ENCODE measurements around the gene RAB31. TPM values are rescaled to one million over a fixed set of nuclear protein-coding genes. Genes with fewer than 3 reads are reported as not detected.

Gene RAB31
- polyA plus RNA-seq, 1 donor: 27.1 TPM

DNA sequence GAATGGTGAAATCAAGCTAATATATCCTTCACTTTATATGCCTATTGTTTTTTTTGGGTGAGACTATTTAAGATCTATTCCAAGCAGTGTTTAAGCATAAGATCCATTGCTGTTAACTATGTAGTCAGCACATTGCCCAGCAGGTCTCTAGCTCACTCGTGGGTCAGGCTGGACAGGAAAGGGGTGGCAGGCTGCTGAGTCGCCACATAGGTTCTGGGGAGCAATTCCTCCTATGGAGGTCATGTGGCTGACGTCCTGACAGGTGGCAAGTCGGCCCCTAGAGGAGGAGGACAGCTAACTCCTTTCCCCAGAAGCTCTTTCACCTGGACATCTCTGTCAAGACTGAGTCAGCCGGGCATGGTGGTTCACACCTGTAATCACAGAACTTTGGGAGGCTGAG, 13.9 kb upstream of the RAB31 start:
- no peak for DNase-seq (ENCODE audit: low read depth)

DNA sequence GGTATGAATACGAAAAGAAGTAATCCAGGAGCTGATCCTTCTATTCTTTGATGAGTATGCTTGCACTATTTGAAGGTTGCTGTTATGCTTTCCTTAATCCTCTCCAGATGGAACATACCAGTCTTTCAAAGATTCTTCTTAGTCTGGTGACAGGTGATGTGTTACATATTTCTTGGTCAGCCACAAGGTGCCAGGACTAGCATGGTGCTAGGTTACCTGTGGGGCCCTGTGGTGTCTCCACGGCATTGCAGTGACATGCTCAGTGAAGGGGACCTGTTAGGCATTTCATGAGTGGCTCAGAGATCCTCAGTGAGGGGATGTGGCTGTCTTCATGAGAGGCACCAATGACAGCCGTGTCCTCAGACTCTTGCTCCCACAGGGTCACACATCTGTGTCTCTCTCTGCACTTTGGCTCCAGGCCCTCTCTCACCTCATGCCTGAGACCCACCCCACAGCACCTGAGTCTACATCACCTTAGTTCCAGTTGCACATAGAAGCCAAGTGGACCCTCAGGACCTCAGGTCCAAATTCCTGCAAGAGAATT, 13.1 kb upstream of the RAB31 start:
- no peak for DNase-seq (ENCODE audit: low read depth)

DNA sequence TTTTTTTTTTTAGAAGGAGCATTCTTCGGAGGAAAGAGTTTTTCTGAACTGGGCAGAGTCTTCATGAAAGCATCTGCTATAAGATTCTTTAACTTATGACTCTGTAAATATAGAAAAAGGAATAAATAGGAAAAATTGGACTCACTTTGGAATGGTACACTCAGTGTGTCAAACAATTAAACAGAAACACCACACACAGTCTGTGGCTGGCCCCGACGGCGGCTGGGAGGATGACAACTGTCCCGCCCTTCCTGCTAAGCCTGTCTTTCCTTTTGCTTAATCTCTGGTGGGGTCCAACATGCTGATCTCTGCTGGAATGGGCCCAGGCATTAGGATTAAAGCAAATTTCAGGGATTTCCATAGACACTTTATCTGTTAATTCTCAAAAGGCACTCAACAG, 12.5 kb upstream of the RAB31 start:
- no peak for DNase-seq (ENCODE audit: low read depth)

DNA sequence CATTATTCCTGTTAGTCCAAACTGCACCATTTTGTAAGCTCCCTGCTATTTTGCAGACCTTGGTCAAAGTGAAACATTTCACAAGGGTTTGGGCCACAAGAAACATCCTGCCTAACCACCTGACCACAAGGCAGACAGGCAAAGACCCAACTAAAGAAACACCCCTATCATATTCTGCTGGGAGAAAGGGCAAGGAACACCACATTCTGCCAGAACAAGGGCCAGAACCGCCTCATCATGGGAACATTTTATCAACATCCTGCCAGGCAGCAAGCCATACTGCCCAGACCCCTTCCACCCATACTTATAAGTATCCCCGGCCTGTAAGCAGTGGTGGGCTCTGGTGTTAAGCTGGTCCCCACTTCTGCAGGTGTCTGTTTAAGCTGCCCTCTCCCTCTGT, 12.0 kb upstream of the RAB31 start:
- no peak for DNase-seq (ENCODE audit: low read depth)

DNA sequence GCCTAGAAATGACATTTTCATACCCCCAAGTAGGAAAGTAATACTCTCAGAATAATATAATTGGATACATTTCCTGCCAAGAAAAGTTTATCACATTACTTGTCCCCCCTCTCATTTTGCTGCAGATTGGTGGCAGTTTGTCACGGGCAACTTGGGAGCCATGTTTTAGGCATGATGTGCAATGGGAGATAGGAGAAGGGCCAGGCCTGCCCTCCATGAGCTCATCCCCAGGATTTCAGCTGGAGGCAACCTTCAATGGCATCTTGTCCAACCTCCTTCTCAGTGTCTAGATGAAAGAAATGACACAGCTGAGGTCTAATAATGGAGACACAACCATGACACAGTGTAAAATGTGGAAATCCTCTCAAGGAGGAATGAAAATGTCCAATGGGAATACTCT, 11.4 kb upstream of the RAB31 start:
- no peak for DNase-seq (ENCODE audit: low read depth)

DNA sequence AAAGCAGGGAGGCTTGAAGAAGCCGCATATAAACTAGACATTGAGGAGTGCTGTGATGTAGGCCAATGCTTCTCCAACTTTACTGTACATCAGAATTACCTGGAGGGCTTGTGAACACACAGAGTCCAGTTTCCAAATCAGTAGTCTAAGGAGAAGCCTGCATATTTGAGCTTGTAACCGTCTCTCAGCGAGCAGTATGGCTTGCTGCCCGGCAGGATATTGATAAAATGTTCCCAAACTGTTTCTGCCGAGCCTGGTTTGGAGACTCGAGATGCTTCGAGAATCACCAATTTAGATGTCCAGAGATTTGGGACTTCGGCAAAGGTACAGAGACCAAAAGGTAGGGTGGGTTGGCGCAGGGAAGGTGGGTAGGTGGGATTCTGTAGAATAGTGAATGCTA, 11.0 kb upstream of the RAB31 start:
- DNase-seq (ENCODE audit: low read depth): no peak

DNA sequence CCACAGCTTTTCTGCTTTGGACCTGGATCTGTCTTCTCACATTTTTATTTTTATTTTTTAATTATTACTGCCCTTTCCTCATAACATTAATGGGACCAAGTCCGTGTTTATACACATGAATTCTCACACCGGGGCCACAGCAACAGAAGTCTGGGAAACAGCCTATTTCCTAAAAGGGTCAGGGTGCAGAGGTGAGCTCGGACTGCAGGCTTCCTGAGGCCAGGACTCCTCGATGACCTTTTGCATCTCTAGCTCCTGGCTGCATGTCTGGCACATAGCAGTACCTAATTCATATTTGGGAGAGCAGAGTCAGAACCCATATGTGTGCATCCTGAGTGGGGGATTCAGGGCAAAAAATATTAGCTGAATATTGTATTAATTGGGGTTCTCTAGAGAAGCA, 9.6 kb upstream of the RAB31 start:
- no peak for DNase-seq (ENCODE audit: low read depth)

DNA sequence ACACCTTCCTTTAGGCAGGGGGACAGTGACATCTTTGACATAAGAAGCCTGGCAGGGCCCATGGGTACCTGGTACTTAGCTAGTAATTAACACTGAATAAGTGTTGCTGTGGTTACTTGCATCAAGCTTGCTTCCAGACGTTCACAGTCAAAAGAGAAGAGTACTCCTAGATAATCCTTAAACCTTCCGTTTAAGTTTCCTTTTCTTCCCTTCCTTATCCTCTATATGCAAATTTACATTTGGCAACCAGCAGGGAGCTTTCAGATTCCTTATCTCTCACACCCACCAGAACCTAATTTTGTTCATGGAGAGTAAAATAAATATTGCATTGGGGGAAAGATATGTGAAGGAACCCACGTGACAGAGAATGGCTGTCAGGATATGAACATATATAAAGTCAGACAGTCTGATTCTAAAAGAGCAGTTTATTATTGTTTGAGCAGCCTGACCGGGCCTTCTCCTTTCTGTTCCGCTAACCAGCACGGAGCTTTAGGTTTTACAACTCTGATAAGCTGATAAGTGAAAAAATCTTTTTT, 7.8 kb upstream of the RAB31 start:
- DNase-seq (ENCODE audit: low read depth): no peak

DNA sequence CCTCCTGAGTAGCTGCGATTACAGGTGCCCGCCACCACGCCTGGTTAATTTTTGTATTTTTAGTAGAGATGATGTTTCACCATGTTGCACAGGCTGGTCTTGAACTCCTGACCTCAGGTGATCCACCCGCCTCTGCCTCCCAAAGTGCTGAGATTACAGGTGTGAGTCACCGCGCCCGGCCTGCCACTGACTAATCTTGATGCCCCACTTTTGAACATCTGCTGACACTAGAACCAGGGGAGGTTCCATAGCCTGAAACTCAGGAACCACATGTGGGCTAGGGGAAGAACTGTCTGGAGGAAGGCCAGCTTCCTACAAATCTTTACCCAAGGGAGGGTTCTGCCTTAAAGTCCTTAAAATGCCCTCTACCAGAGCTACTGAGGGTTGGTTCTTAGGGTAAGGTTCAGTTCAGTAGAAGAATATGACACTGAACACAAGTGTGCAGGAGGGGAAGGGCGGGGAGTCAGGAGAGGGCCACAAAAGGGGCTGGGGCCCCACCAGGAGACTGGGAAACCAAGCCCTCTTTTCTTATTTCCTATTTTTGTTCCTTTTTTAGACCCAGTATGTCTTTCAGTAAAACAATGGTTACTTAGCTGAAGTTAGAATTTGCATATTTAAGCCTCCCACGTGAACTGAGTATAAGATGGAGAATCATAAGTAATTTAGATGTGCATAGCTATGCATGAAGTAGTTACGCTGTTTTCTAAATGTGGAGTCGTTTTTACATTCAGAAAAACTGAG, 6.3 kb upstream of the RAB31 start:
- DNase-seq (ENCODE audit: low read depth): no peak

DNA sequence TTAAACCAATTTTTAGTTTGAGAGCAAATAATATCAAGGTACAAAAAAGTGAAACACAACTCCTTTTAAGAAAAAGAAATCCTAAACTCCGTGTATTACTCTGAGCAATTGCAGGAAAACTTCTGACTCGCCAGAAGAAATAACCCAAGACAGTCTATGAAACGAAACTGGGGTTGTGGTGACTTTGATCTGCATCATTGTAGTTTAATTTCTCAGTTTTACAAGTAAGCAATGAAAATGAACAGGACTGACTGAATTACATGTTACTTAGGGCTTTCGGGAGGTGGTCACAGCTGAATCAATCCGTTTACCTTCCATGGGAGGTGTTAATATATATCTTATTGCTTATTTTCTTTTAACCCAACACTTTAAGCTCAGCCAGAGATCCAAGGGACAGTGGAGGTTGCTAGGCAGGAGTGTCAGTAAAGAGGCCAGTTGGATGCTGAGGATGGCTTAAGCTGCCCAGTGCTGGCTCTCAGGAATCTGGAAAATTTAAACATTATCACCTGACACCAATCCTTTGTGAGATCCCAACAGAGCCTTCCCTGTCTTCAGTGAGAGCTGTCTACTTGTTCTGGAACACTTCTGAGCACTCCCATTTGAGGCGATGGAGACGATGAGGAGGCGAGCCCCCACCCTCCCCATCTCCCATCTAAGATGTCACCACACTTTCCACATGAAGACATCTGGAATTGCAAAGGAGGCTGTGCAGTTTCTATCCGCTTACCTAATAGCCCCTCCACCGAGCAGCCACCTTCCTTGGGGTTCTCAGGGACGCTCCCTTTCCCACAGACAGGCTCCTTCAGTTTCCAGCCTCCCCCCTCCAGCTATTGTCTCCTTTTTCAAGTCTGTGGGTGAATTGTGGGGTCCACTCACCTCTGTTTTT, 3.6 kb upstream of the RAB31 start:
- no peak for DNase-seq (ENCODE audit: low read depth)

DNA sequence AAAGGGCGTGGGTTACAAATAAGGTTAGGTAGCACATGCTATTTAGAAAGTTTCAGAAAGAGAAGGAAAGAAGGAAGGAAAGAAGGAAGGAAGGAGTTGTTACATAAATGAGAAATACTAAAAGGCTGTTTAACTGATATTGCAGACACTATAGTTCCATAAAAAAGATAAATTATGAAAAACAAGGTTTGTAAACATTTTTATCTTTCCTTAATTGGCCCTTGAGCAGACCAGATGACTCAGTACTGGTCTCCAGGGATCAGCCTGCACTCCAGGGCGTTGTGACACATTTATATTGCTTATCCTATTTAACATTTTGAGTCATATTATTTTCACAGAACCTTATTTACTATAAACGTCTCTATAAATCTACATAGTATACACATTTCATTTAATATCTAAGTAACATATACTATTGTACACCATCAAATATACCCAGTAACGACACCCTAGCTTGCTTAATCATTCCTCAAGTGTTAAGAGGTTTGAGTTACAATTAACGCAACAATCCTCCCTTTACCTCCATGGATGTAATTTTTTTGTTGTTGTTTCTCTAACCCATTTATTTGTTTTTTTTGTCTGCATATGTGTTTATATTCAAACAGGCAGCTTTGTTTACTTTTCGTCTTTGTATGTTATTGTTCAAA, 2.8 kb upstream of the RAB31 start:
- no peak for DNase-seq (ENCODE audit: low read depth)

DNA sequence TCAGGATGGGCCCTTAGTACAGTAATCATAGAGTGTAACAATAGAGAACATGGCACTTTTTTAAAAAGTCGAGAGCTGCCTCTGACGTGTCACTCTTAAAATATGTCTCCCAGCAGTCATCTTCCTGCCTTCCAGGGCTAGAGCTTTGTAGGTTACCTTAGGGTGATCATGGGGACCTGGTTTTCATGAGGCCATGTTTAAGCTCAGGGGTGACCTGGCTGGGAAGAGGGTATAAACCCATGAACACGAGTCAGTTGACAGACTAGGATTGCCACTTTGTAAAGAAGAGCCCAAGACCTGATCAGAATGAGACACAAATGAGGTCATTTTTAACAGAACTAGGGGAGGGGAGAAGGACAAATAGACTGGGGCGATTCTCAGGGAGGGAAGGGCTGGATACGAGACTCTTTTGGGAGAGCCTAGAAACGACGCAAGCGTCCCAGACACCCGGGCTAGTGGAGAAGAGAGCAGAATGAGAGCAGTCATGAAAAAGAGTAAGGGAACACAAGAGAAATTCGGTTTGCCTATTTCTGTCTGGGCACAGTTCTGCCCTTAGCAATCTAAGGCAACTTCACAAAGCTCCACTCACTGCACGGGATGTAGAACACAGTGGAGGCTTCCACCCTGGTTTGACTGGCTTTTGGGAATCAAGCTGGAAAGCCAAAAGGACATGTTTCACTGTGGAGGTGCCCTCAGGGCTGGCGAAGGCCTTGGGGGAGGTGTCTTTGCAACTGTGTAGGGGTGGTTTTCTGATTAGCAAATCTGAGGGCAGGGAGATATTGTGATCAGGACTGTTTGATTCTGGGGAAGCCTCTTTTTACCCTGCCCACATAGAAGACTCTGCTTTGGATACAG, 1.8 kb upstream of the RAB31 start:
- no peak for DNase-seq (ENCODE audit: low read depth)

DNA sequence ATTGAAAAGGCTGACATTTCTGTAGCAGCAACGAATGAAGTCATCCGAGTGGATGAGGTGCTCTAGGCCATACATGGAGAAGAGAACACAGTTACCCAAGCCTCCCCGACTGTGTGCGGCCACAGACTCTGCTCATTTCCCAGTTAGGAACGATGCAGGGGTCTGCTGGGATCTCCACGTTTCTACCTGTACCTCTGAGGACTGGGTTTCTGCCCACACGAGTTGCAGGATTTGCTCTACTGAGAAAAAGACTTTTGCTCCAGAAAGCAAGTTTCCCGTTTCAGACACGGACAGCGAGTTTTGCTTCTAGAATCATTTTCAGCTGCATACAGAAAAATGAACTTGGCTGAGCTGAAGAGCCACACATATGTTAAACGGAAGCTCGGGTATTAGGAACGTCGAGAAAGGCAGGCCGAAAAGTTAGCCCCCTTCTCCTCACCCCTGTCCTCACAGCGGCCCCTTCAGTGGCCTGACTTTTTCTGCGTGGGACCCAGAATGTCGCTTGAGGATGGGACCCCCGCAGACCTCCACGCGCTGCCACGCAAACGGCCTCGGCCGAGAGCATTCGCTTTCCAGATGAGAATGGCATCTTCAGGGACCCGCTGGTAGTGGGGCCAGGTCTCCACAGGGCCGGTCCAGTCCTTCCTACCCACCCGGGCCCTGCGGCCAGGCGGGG, 582 bp upstream of the RAB31 start:
- DNase-seq (ENCODE audit: low read depth): no peak

DNA sequence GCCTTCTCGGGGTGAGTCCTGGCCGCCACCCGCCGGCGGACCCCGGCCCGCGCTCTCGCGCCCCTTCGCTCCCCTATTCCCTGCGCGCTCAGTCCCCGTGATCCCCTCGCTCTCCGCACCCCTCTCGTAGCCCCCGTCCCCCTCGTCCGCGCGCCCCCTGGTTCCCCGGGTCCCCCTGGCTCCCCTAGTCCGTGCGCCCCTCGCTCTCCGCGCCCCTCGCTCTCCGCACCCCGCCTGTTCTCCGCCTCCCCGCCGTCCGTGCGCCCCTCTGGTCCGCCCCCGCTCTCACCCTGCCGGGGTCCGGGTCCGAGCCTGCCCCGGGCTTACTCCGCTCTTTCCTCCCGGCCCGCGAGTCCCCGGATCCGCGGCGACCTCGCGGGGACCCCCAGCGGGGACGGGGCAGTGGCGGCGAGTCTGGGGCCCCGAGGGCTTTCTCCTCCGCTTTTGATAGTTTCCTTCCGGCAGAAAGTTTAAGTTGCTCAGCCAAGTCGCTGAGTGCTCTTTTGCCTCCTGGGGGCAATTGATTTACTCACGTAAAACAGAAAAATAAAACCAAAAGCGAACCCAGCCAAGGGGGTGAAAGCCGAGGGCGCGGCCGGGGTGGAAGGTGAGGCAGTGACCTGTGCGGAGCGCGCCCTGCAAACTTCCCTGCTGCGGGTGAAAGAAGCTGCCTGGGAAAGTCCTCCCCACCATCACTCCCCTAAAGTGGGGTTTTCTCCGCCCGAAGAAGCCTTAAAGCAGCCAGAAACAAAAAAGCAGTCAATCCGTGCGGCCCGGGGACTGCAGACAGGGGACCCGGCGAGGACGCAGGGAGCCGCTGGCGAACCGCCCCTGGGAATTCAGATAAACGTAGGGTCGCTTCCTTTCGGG, 568 bp downstream of the RAB31 start:
- no peak for DNase-seq (ENCODE audit: low read depth)

DNA sequence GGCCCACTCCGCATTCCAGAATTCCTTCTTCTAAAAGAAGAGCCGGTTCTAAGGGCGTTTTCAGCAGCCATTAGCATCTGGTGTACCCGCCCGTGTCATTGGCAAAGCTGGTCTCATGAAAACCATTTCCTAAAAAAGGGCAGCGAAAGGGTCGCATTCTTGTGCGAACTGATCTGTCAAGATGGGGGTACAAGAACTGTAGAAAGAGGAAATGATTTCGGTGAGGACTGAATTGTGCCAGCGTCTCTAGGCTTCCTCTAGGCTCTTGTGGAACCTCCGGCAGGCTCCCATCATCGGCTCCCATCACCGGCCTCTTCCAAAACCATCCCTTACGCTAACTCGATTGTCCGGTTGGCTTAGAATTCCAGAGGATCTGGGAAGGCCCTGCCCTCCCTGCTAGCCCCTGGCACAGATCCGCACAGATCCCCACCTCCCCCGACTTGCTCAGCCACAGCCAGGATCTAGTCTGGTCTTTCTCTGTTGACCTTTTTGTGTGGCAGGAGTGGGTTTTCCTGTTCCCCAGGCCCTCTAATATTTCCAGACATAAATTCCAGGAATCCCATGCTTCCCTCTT, 1.3 kb downstream of the RAB31 start:
- DNase-seq (ENCODE audit: low read depth): no peak

DNA sequence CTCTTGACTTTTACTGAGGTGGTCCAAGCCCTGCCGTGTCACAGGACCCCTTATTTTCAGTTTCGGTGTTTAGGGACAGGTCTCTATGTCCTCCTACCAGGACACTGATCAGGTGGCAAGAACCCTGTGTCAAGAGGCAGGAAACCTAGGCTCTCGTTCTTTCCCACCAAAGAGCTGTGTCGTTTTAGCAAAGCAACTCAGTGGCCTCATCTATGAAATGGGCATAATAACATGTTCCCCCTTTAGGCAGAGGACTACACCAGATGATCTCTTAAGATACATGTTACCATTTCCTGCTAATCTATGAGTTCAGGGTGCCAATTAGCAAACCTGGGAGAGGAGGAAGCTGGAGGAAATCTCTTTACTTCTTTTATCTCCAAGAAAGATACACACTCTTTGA, 1.9 kb downstream of the RAB31 start:
- no peak for DNase-seq (ENCODE audit: low read depth)

DNA sequence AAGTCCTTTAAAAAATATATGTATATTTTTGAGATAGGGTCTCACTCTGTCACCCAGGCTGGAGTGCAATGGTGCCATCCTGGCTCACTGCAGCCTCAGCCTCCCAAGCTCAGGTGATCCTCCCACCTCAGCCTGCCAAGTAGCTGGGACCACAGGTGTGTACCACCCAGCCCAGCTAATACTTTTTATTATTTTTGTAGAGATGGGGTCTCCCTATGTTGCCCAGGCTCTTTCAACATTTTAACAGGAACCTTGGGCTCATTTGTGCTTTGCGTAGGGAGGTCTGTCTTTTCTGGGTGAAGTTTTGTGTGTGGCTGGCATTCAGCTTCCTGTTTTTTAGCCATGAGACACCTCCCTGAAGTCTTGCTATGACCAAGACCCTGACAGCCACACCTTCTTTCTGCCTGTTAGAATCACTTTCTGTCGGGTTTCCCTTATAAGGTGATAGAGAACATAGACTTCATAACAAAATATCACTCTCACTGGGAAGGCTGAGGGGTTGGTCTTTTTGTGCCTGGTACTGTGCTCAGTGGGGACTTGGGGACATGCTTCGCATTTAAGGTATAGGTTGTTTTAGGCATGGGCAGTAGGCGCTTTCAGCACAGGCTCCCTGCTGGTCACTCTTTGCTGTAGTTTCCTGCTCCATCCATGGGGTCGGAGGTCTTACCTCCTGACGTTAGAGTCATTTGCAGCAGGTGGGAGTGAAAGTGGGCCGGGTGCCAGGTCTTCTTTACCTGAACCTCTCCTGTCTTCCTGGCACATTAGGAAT, 3.4 kb downstream of the RAB31 start:
- no peak for DNase-seq (ENCODE audit: low read depth)

DNA sequence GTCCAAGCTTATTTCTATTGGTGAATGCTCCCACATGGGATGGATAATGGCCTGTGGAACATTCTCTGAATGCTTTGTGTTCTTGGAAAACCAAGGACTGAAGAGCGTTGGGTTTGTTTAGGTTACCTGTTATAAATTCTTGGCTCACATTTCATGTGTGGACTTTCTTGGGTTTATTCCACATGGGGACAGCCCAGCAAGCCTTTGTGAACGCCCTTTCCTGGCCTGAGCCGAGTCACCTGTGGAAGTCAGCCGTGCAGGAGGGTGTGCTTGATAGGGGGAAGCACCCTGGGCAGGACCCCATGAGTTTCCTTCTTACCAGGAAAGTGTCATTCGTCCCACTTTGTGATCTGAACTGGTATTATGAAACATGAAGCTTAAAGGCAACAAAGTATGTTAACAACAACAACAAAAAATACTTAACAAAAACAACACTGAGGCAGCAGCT, 4.1 kb downstream of the RAB31 start:
- DNase-seq (ENCODE audit: low read depth): no peak

Measured in forelimb muscle (tissue), 1 donor.